Adrenal gland (tissue), 5 donors: ENCODE data around the gene UBAP1L.

Source experiments
- POLR2A ChIP-seq, 2 donors: fragments of 450-650 bp; IDR thresholded peaks; one replicate each; pipeline ENCODE4 v1.6.1; 2017; ENCODE audit warnings: antibody characterized with exemption in 2 of 2, mild to moderate bottlenecking in 2 of 2, moderate library complexity in 1 of 2
- TF ChIP-seq, protein P1 (sequence below), 6 experiments: fragments of 450-650 bp in 4 of 6; fragments of 200-600 bp in 2 of 6; sonication (generic) in 1 of 6; IDR thresholded peaks; 1 replicate in 5 of 6; 2 replicates in 1 of 6; pipeline versions ENCODE4 v1.5.1 to v1.8.0; 2016 to 2021; ENCODE audit warnings: antibody characterized with exemption in 6 of 6, mild to moderate bottlenecking in 2 of 6, moderate library complexity in 1 of 6
- donor health status: DM: no; HTN: no; CAD: no.

DNA sequence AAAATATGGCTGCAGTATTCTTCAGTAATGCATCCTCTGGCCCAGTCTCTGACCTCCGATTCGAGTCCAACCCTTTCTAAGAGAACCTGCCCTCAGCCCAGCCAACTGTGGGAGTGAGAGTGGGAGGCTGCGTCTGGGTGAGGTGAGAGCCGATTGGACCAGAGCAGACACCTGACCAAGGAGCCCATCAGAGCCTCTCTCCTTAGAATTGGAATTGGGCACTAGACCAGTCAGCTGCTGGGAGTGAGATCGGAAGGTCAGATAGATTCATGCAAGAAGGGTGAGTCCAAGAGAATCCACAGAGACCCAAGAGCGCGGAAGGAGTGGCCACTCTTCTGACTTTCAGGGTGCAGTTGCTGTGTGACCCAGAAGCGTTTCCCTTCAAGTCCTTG, 57.5 kb downstream of the UBAP1L start:
- TF ChIP-seq, protein P1, sequence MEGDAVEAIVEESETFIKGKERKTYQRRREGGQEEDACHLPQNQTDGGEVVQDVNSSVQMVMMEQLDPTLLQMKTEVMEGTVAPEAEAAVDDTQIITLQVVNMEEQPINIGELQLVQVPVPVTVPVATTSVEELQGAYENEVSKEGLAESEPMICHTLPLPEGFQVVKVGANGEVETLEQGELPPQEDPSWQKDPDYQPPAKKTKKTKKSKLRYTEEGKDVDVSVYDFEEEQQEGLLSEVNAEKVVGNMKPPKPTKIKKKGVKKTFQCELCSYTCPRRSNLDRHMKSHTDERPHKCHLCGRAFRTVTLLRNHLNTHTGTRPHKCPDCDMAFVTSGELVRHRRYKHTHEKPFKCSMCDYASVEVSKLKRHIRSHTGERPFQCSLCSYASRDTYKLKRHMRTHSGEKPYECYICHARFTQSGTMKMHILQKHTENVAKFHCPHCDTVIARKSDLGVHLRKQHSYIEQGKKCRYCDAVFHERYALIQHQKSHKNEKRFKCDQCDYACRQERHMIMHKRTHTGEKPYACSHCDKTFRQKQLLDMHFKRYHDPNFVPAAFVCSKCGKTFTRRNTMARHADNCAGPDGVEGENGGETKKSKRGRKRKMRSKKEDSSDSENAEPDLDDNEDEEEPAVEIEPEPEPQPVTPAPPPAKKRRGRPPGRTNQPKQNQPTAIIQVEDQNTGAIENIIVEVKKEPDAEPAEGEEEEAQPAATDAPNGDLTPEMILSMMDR (IDR thresholded peaks at IDR 0.05) = no peak
- no peak for TF ChIP-seq POLR2A (IDR thresholded peaks at IDR 0.05)
